NCI-H2227 (cell line): ENCODE data around the gene KLHL1.

Experiments
- DNase-seq: peaks from one replicate; lab custom pipeline; 2025; ENCODE audit not compliant: unreplicated experiment; lab: John Stamatoyannopoulos, UW

The KLHL1 gene

DNA sequence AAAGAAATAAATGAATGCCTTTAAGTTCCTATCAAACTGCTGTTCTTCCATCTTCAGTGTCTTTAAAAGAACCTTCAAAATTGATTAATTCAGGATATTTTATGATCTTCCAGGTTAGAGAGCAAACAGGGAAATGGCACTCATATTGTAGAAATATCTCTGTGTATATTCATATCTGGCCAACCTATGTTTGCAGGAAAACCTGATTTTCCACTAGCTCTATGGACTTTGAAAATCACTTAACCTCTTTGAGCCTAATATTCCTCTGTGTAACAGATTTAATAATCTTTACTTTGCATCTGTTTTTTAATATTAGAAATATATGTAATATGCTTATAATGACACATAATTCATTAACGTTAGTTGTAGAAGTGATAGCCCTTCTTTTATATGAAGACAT lies 228.3 kb downstream of the KLHL1 start:
- DNase-seq: no peak

GRCh38 chr13:69872321-69873047 lies 235.8 kb downstream of the KLHL1 start:
- no peak for DNase-seq

GRCh38 chr13:69866555-69866954 lies 241.7 kb downstream of the KLHL1 start:
- no peak for DNase-seq

DNA sequence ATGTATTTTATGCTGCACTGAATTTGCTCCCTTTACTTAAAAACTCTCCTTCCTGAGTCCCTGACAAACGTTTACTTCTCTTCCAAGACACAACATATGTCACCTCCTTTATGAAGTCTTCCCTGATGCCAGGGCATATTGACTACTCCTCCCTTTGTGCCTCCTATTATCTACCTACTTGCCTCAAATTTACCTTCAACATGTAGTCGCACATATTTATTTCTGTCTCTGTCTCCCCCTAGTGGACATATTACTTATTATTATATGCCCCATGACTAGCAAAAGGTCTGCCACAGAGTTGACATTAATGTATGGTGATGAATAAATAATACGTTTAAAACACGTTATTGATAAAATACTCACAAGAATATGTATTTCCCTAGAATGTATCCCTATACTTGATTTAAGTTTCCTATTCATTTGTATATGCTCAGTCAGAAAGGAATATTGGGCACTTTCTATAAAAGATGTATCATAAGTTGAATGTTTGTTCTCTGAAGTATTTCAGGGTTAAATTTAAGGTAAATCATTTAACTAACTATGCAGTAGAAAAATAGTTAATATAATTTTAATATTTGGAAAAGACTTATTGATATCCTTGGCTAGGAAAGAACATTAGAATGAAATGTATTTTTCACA lies 250.9 kb downstream of the KLHL1 start:
- peak; percentile 47 for DNase-seq

DNA sequence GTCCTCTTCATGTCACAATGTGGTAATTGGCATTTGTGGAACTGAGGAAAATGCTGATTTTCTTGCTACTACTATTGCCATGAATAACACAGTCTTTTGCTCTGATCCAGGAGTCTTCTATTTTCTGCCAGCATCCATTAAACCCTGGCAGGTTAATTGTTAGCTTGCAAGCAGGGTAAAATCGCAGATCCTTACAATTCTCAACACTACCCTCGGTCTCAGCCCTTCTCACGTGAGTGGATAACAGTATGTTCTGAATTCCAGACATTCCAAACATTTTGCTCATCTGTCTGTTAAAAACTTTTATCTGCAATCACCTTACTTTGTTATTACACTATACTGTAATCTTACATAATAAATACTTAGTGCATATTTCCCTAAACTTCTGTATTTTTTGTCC lies 251.9 kb downstream of the KLHL1 start:
- DNase-seq: no peak

- no peak for DNase-seq
These were observed 279.7 kb downstream of the KLHL1 start for GRCh38 chr13:69828527-69828926.

- no peak for DNase-seq
These were observed 288.1 kb downstream of the KLHL1 start for GRCh38 chr13:69820180-69820579.

- DNase-seq: no peak
These were observed 290.9 kb downstream of the KLHL1 start for GRCh38 chr13:69817333-69817869.

- DNase-seq: no peak
These were observed 299.1 kb downstream of the KLHL1 start for GRCh38 chr13:69809152-69809551.

GRCh38 chr13:69796256-69796655 lies 312.0 kb downstream of the KLHL1 start:
- no peak for DNase-seq

DNA sequence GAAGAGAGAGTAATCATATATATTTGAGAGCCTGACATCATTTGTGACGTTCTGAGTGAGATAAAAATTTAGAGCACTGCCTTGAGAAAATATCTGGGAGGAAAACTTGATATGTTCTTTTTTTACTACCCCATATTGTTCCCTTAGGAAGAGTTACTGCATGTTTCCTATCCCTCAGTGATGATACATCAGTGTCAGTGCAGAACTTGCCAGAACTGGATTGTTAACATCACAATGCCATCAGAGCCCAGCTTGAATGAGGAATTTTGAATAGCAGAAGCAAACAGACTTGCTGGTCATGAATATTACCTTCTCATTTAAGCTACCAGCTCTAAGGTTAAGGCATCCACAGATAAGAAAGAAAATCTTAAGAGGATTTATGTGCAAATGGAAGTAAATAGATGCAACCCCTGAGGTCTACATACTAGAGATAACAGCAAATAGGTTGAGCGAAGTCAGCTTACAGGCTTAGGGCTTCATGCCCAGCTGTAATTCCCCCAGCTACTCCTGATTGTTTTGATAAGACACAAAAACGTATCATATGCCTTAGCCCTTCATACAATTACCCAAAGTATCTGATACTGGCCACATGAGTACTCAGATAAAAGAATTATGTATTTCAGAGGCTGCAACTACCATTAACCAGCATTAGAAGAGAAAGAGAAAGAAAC lies 314.3 kb downstream of the KLHL1 start:
- DNase-seq: no peak

GRCh38 chr13:69776937-69777336 lies 331.3 kb downstream of the KLHL1 start:
- no peak for DNase-seq

DNA sequence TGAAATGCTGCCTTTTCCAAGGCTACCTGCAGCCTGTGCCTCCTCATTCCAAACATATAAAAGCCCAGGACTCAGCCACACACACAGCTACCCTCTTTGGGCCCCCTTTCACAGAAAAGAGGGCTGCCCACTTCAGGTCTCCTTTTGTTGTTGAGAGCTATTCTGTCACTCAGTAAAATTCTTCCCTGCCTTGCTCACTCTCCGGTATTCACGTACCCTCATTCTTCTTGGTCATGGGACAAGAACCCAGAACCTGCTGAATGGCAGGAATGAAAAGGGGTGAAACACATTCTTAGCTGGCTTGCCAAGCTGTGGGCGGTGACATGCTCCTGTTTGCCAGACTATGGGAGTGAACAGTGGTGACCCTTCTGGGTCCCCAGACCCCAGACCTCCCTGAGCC lies 338.6 kb downstream of the KLHL1 start:
- no peak for DNase-seq

- no peak for DNase-seq
These were observed 346.7 kb downstream of the KLHL1 start for GRCh38 chr13:69761581-69761980.

DNA sequence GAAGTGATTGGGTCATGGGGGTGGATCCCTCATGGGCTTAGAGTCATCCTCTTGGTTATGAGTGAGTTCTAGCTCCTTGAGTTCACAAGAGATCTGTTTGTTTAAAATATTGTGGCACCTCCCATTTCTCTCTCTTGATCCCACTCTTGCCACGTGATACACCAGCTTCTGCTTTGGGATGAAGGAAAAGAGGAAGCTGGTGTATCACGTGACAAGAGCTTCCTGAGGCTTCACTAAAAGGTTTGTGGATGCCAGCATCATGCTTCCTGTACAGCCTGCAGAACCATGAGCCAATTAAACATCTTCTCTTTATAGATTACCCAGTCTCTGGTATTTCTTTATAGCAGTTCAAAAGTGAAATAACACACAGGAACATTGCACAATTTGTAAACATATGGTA lies 353.2 kb downstream of the KLHL1 start:
- DNase-seq: no peak

DNA sequence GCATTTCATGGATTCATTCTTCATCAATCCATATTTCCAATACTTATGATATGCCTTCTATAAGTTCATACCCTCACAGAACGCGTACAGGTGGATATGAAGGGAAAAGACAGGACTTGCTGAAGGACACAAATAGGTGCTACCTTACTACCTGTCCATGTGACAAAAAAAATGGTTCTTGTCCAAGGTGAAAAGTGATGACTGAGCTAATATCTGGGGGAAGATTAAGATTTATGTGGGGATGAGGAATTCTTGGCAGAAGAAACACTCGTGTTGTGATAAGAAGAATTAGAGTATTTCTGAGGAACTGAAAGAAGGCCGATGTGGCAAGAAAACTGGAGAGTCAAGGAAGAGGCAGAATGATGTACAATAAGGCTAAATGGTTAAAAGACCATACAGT lies 357.0 kb downstream of the KLHL1 start:
- DNase-seq: no peak

GRCh38 chr13:69737129-69737935 lies 370.9 kb downstream of the KLHL1 start:
- DNase-seq: no peak

- no peak for DNase-seq
These were observed 386.6 kb downstream of the KLHL1 start for GRCh38 chr13:69721631-69722030.

GRCh38 chr13:69720278-69720983 lies 387.8 kb downstream of the KLHL1 start:
- no peak for DNase-seq

DNA sequence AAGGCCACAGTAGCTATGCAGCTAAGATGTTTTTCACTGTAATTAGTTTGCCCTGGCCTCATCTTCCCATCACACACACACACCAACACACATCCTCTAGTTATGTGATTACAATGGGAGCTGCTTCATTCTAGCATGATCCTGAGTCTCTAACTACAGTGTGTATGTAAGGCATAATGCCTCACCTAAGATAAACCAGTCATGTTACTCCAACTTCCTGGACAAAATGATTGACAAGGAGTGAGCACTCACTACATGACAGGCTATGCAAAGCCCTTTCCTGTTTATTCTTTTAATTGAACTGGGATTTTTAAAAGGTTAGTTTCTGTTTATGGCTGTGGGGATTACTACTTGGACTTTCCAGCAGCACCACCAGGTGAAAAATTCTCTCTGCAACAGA lies 401.4 kb downstream of the KLHL1 start:
- no peak for DNase-seq

DNA sequence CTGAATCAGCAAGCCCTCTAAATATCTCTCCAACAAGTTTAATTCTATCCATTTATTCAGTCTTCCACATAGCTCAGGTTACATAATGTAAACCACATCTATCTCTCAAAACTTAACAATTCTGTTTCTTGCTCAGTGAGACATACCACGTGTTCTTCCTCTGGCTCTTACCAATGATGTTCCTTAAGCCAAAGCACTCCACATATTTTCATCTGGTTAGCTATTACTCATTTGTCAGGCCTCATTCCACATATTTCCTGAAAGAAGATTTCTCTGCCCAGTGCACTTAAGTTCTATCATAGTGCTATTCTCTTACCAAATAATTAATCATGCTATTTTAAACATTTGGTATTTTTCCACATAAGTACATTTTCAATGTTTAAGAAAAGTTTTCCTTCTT lies 403.9 kb downstream of the KLHL1 start:
- no peak for DNase-seq
